ENCODE data around the gene NRTN. TPM values are rescaled to one million over a fixed set of nuclear protein-coding genes. Genes with fewer than 3 reads are reported as not detected.

The NRTN gene
- total and polyA plus RNA-seq, 2 of the 13 experiments (the other 11 are each of a cell fraction or from before 2014, with no cell fraction given) = 4.1 to 5.3 TPM

- DNase-seq (ENCODE audit: low spot score) (no peak), ATAC-seq (no peak), FAIRE-seq (no peak)
- H3K9me3 ChIP-seq (ENCODE audit: low read length) = no peaks in the 10 kb centered on the region
- in situ Hi-C loops (cut with HindIII; ENCODE audit: extremely low pct_ligation_motif_present, low pct_unique_long_range_greater_than_20kb) (no loop called here), intact Hi-C loops (cut with micrococcal nuclease; ENCODE audit: unreplicated experiment) (no loop called here)
- no peaks in the 10 kb centered on the region for H3K27me3 ChIP-seq (ENCODE audit: control insufficient read depth in 1 of 2, insufficient read depth in 2 of 2, low read length in 2 of 2)
- no peak overlapping the region for H3K4me3 ChIP-seq (replicated peaks in 1 of 3; ENCODE audit: insufficient read depth in 1 of 3, low read depth in 2 of 3, low read length in 3 of 3)
- H3K4me1 ChIP-seq (ENCODE audit: insufficient read depth, low read length) = no peaks in the 10 kb centered on the region; the same call in 1 of the 2 replicates
- H3K9ac ChIP-seq (ENCODE audit: insufficient read depth, low read depth, low read length) = no peak overlapping the region
- WGBS (ENCODE audit: low lambda C conversion rate) = 81% methylated on average over 10 of the region's 11 CpGs
- H2AFZ ChIP-seq (ENCODE audit: low read length) = no peak overlapping the region
- H3K36me3 ChIP-seq (replicated peaks in 1 of 2; ENCODE audit: control insufficient read depth in 1 of 2, insufficient read depth in 2 of 2, low read length in 2 of 2) = no peaks in the 10 kb centered on the region
- ChIA-PET POLR2A (no interaction called here), CTCF (ENCODE audit: low intra/inter-chr PET ratio, low total read pairs) (no interaction called here)
- TF ChIP-seq ZNF615 (CRISPR knock-in tag; IDR thresholded peaks at IDR 0.05; ENCODE audit: borderline replicate concordance) (no peak), ZNF737 (CRISPR knock-in tag; IDR thresholded peaks at IDR 0.05; ENCODE audit: borderline replicate concordance) (no peak), ZNF841 (CRISPR knock-in tag; IDR thresholded peaks at IDR 0.05; ENCODE audit: borderline replicate concordance) (no peak), ZNF512B (CRISPR knock-in tag; IDR thresholded peaks at IDR 0.05; ENCODE audit: borderline replicate concordance) (no peak), HNRNPLL (IDR thresholded peaks at IDR 0.05; ENCODE audit: low read depth, low read length, poor library complexity, severe bottlenecking) (peak; percentile 26), POLR2A (IDR thresholded peaks at IDR 0.05; ENCODE audit: insufficient read depth in 1 of 2, low read depth in 2 of 2, low read length in 2 of 2) (peak in 1 of 2 experiments; percentile 27; a peak in 1 of 4 replicates), ZNF557 (CRISPR knock-in tag; IDR thresholded peaks at IDR 0.05) (no peak), IRF1 (CRISPR knock-in tag; IDR thresholded peaks at IDR 0.05; ENCODE audit: low read depth) (no peak)
- H4K20me1 ChIP-seq (ENCODE audit: insufficient read depth, low read length) = no peaks in the 10 kb centered on the region
- no peak overlapping the region for H3K27ac ChIP-seq (ENCODE audit: extremely low read length, insufficient read depth, low read length)
- BruUV-seq (replicated peaks) = no TSS peak
- H3K4me2 ChIP-seq (ENCODE audit: low read depth, low read length) = no peak overlapping the region
- H3K79me2 ChIP-seq (ENCODE audit: insufficient read depth, low read length) = no peaks in the 10 kb centered on the region
These were observed 10.0 kb downstream of the NRTN start for GRCh38 chr19:5814852-5815246.
